IMR-90 (cell line): ENCODE measurements around the gene ITPRIP. TPM values are rescaled to one million over a fixed set of nuclear protein-coding genes. Genes with fewer than 3 reads are reported as not detected.

ENCODE experiments used
- ATAC-seq: fragments of 200-7000 bp; cut with Tn5 transposase; 2 replicates; pipeline ENCODE4 v1.9.1; 2020; ENCODE audit warnings: low read depth, mild to moderate bottlenecking, moderate library complexity
- BruUV-seq: library from RNA; stranded (reverse); fragments of 400-500 nt; replicated peaks from 2 replicates; lab custom pipeline; 2021; lab: Mats Ljungman, UMichigan
- CTCF ChIA-PET: fragments of 300-600 bp; formaldehyde crosslinking; extraction: SDS; loops from one replicate; lab custom pipeline; 2021; ENCODE audit warnings: antibody characterized with exemption; lab: Yijun Ruan, JAX
- POLR2A ChIA-PET: fragments of 300-600 bp; sonication (Branson Sonifier 250); formaldehyde crosslinking; loops from one replicate; lab custom pipeline; 2022; ENCODE audit warnings: antibody characterized with exemption; ENCODE audit not compliant: unreplicated experiment; lab: Charles Lee
- DNase-seq: peaks from one replicate; pipeline ENCODE4 v3.0.0; 2013
- H2AFZ ChIP-seq: replicated peaks from 2 replicates; pipeline ENCODE3; 2013; ENCODE audit warnings: low read length, mild to moderate bottlenecking; ENCODE audit not compliant: poor library complexity
- H2AK5ac ChIP-seq: 2 replicates; pipeline ENCODE4 v1.6.1; 2013; ENCODE audit warnings: low read depth, low read length, inconsistent platforms
- H2AK9ac ChIP-seq: replicated peaks from 2 replicates; pipeline ENCODE3; 2013; ENCODE audit warnings: mild to moderate bottlenecking, low read depth, low read length, moderate library complexity; ENCODE audit not compliant: poor library complexity
- H2BK120ac ChIP-seq: 2 replicates; pipeline ENCODE4 v1.6.1; 2013; ENCODE audit warnings: low read depth, low read length, inconsistent platforms
- H2BK15ac ChIP-seq: 3 replicates; pipeline ENCODE4 v1.6.1; 2013; ENCODE audit warnings: low read depth, low read length, inconsistent platforms
- H2BK20ac ChIP-seq: 2 replicates; pipeline ENCODE4 v1.6.1; 2013; ENCODE audit warnings: low read depth, mild to moderate bottlenecking, inconsistent platforms, low read length, moderate library complexity
- H2BK5ac ChIP-seq: 2 replicates; pipeline ENCODE4 v1.6.1; 2013; ENCODE audit warnings: mild to moderate bottlenecking, low read depth, low read length, inconsistent platforms; ENCODE audit not compliant: poor library complexity, severe bottlenecking
- H3K14ac ChIP-seq: replicated peaks from 2 replicates; pipeline ENCODE4 v1.6.1; 2013; ENCODE audit warnings: low read depth, low read length, inconsistent platforms
- H3K18ac ChIP-seq: 2 replicates; pipeline ENCODE4 v1.6.1; 2013; ENCODE audit warnings: low read depth, low read length, control low read depth
- H3K23ac ChIP-seq: 2 replicates; pipeline ENCODE4 v1.6.1; 2013; ENCODE audit warnings: low read depth, low read length, inconsistent platforms
- H3K27ac ChIP-seq: 2 replicates; pipeline ENCODE4 v1.5.1; 2013; ENCODE audit warnings: mild to moderate bottlenecking, control low read depth, low read length; ENCODE audit not compliant: insufficient read depth
- H3K27me3 ChIP-seq: 2 replicates; pipeline ENCODE4 v1.6.1; 2013; ENCODE audit warnings: low read length; ENCODE audit not compliant: control insufficient read depth, insufficient read depth
- H3K36me3 ChIP-seq: 2 replicates; pipeline ENCODE4 v1.6.1; 2013; ENCODE audit warnings: low read length, mixed read lengths; ENCODE audit not compliant: control insufficient read depth, insufficient read depth
- H3K4ac ChIP-seq: 2 replicates; pipeline ENCODE4 v1.6.1; 2013; ENCODE audit warnings: low read depth, low read length, inconsistent platforms
- H3K4me1 ChIP-seq: 2 replicates; pipeline ENCODE4 v1.6.1; 2013; ENCODE audit warnings: low read length, mixed read lengths; ENCODE audit not compliant: control insufficient read depth, insufficient read depth
- H3K4me2 ChIP-seq: 2 replicates; pipeline ENCODE4 v1.6.1; 2013; ENCODE audit warnings: low read depth, mild to moderate bottlenecking, control low read depth, low read length, moderate library complexity
- H3K4me3 ChIP-seq: 2 replicates; pipeline ENCODE4 v1.5.1; 2013; ENCODE audit warnings: low read depth, mild to moderate bottlenecking, control low read depth, low read length, moderate library complexity; ENCODE audit not compliant: insufficient read depth
- H3K56ac ChIP-seq: 2 replicates; pipeline ENCODE4 v1.6.1; 2013; ENCODE audit warnings: low read length, inconsistent platforms; ENCODE audit not compliant: insufficient read depth; ENCODE audit errors: extremely low read depth
- H3K79me1 ChIP-seq, 2 experiments: 2 replicates each; pipeline ENCODE4 v1.6.1; 2013; ENCODE audit warnings: low read length in 2 of 2, inconsistent platforms in 1 of 2, low read depth in 1 of 2
- H3K9ac ChIP-seq: 2 replicates; pipeline ENCODE4 v1.6.1; 2013; ENCODE audit warnings: low read depth, low read length, control low read depth
- H3K9me1 ChIP-seq: 2 replicates; pipeline ENCODE4 v1.6.1; 2013; ENCODE audit warnings: low read length, inconsistent platforms; ENCODE audit not compliant: insufficient read depth
- H3K9me3 ChIP-seq: 2 replicates; pipeline ENCODE4 v1.6.1; 2013; ENCODE audit warnings: low read length; ENCODE audit not compliant: control insufficient read depth, insufficient read depth
- H4K20me1 ChIP-seq: 2 replicates; pipeline ENCODE4 v1.6.1; 2013; ENCODE audit warnings: low read length, inconsistent platforms; ENCODE audit not compliant: insufficient read depth
- H4K5ac ChIP-seq: 2 replicates; pipeline ENCODE4 v1.6.1; 2013; ENCODE audit warnings: mild to moderate bottlenecking, low read depth, low read length, control low read depth
- H4K8ac ChIP-seq, 2 experiments: 2 replicates each; pipeline ENCODE4 v1.6.1; 2013; ENCODE audit warnings: low read depth in 2 of 2, low read length in 2 of 2, control low read depth in 1 of 2, inconsistent platforms in 1 of 2
- H4K91ac ChIP-seq: 2 replicates; pipeline ENCODE4 v1.6.1; 2013; ENCODE audit warnings: low read depth, low read length, inconsistent platforms; ENCODE audit not compliant: insufficient read depth
- CEBPB ChIP-seq: IDR thresholded peaks from 2 replicates; pipeline ENCODE4 v1.6.1; 2012; ENCODE audit warnings: low read depth, low read length, improper control_type of control experiment
- MAZ ChIP-seq: IDR thresholded peaks from 2 replicates; pipeline ENCODE4 v1.6.1; 2012; ENCODE audit warnings: low read depth, mild to moderate bottlenecking, low read length, improper control_type of control experiment, moderate library complexity, borderline replicate concordance
- WGBS, 2 experiments: methylation state at CpG; one replicate each; pipeline versions ENCODE4 v1.1.5 to v1.1.7; 2013; ENCODE audit warnings: missing lambda C conversion rate in 2 of 2; ENCODE audit not compliant: insufficient read length in 1 of 2; ENCODE audit errors: extremely low coverage in 2 of 2; 5-methylcytosine and 5-hydroxymethylcytosine counted together
- dilution Hi-C: fragments of 300-500 bp; cut with HindIII; formaldehyde crosslinking; loops from one replicate; pipeline ENCODE4 v1.14.3; 2018; ENCODE audit warnings: low sequenced_read_pairs; ENCODE audit not compliant: unreplicated experiment
- in situ Hi-C: fragments of 300-500 bp; cut with MboI; formaldehyde crosslinking; loops from 3 replicates; pipeline ENCODE4 v1.14.3; 2019; ENCODE audit warnings: low sequenced_read_pairs, inconsistent platforms, mixed read lengths
- intact Hi-C: fragments of 100-400 bp; cut with micrococcal nuclease; formaldehyde crosslinking; loops from 2 replicates; pipeline ENCODE4 v1.10.0; 2022
- polyA plus RNA-seq, 3 experiments: library from polyadenylated mRNA; depleted of rRNA; stranded (reverse); fragments of >200 nt; gene quantifications; 2 replicates each; pipeline ENCODE4 v1.2.3, GENCODE V29; 2012; ENCODE audit warnings: low replicate concordance in 1 of 3
- total RNA-seq: library from RNA; depleted of rRNA; stranded (reverse); fragments of >200 nt; gene quantifications from 2 replicates; pipeline ENCODE4 v1.2.3, GENCODE V29; 2012

Gene ITPRIP
- total and polyA plus RNA-seq, 2 of the 4 experiments (the other 2 are of a cell fraction): 7.5 to 31.9 TPM

GRCh38 chr10:104284846-104285245 lies 53.4 kb downstream of the ITPRIP start:
- in situ Hi-C loops: no loop called here
- Histone ChIP-seq H2AK9ac (peak overlapping the region; percentile 37), H3K4ac (no peak overlapping the region), H3K9me1 (no peaks in the 10 kb centered on the region), H4K8ac (no peak overlapping the region), H3K4me2 (no peak overlapping the region), H2BK15ac (no peak overlapping the region), H3K27ac (no peak overlapping the region), H3K4me1 (no peaks in the 10 kb centered on the region; the same call in 1 of the 2 replicates), H2AK5ac (no peak overlapping the region), H3K36me3 (no peaks in the 10 kb centered on the region), H3K4me3 (no peak overlapping the region), H3K56ac (no peak overlapping the region), H2AFZ (no peak overlapping the region), H4K91ac (no peak overlapping the region), H4K20me1 (no peaks in the 10 kb centered on the region), H2BK120ac (no peak overlapping the region), H2BK20ac (no peak overlapping the region), H3K23ac (no peak overlapping the region), H4K5ac (no peak overlapping the region), H2BK5ac (no peak overlapping the region), H3K27me3 (no peaks in the 10 kb centered on the region), H3K18ac (no peak overlapping the region), H3K79me1 (no peaks in the 10 kb centered on the region), H3K9ac (no peak overlapping the region), H3K14ac (no peak overlapping the region), H3K9me3 (no peaks in the 10 kb centered on the region)
- CTCF ChIA-PET: no interaction called here
- DNase-seq (no peak), ATAC-seq (no peak)
- BruUV-seq: no TSS peak
- WGBS, 2 experiments: 90% methylated on average over 2 of the region's 7 CpGs; no CpG with 5 or more reads in 1 of the 2 experiments
- TF ChIP-seq CEBPB (no peak), MAZ (no peak)
- intact Hi-C loops: no loop called here
- POLR2A ChIA-PET: no interaction called here
- dilution Hi-C loops: no loop called here
